Neural progenitor cell (in vitro differentiated cells): ENCODE results near the gene LARGE1.

Source experiments
- EZH2 ChIP-seq: fragments of 200-600 bp; sonication (generic); IDR thresholded peaks from 2 replicates; pipeline ENCODE4 v1.6.1; 2017; ENCODE audit warnings: antibody characterized with exemption, mild to moderate bottlenecking, moderate library complexity
- EZH2phosphoT487 ChIP-seq: fragments of 200-600 bp; sonication (generic); IDR thresholded peaks from 2 replicates; pipeline ENCODE4 v1.6.1; 2017; ENCODE audit warnings: antibody characterized with exemption
- TF ChIP-seq, protein P1 (sequence below): fragments of 200-600 bp; sonication (generic); IDR thresholded peaks from 2 replicates; pipeline ENCODE4 v1.5.1; 2017; ENCODE audit warnings: antibody characterized with exemption, mild to moderate bottlenecking

GRCh38 chr22:33524511-33525260 is 395.6 kb downstream of the LARGE1 start:
- TF ChIP-seq, protein P1, sequence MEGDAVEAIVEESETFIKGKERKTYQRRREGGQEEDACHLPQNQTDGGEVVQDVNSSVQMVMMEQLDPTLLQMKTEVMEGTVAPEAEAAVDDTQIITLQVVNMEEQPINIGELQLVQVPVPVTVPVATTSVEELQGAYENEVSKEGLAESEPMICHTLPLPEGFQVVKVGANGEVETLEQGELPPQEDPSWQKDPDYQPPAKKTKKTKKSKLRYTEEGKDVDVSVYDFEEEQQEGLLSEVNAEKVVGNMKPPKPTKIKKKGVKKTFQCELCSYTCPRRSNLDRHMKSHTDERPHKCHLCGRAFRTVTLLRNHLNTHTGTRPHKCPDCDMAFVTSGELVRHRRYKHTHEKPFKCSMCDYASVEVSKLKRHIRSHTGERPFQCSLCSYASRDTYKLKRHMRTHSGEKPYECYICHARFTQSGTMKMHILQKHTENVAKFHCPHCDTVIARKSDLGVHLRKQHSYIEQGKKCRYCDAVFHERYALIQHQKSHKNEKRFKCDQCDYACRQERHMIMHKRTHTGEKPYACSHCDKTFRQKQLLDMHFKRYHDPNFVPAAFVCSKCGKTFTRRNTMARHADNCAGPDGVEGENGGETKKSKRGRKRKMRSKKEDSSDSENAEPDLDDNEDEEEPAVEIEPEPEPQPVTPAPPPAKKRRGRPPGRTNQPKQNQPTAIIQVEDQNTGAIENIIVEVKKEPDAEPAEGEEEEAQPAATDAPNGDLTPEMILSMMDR, result no peak
- TF ChIP-seq EZH2 (no peak), EZH2phosphoT487 (no peak)
